ENCODE results near the gene ILK.

- no peak for TF ChIP-seq POLR2A (IDR thresholded peaks at IDR 0.05)
- TF ChIP-seq, protein P1, sequence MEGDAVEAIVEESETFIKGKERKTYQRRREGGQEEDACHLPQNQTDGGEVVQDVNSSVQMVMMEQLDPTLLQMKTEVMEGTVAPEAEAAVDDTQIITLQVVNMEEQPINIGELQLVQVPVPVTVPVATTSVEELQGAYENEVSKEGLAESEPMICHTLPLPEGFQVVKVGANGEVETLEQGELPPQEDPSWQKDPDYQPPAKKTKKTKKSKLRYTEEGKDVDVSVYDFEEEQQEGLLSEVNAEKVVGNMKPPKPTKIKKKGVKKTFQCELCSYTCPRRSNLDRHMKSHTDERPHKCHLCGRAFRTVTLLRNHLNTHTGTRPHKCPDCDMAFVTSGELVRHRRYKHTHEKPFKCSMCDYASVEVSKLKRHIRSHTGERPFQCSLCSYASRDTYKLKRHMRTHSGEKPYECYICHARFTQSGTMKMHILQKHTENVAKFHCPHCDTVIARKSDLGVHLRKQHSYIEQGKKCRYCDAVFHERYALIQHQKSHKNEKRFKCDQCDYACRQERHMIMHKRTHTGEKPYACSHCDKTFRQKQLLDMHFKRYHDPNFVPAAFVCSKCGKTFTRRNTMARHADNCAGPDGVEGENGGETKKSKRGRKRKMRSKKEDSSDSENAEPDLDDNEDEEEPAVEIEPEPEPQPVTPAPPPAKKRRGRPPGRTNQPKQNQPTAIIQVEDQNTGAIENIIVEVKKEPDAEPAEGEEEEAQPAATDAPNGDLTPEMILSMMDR (IDR thresholded peaks at IDR 0.05): no peak
Measured at GRCh38 chr11:6633422-6634408, 30.1 kb downstream of the ILK start.

Measured in testis (tissue), 2 donors.